AG04450 (cell line): ENCODE measurements around the gene TSHZ2. TPM values are rescaled to one million over a fixed set of nuclear protein-coding genes. Genes with fewer than 3 reads are reported as not detected.
"Not testable (repeated sequence)": the region's sequence is repeated elsewhere in the genome, so short reads cannot be mapped to it uniquely, and the experiment has no call there.

Experiments used
- CTCF ChIA-PET: fragments of 300-600, 350-600 bp; formaldehyde crosslinking; extraction: SDS; loops from one replicate; lab custom pipeline; 2022; ENCODE audit warnings: antibody characterized with exemption, inconsistent platforms; lab: Charles Lee
- POLR2A ChIA-PET: fragments of 350-600 bp; formaldehyde crosslinking; extraction: SDS; loops from one replicate; lab custom pipeline; 2021; ENCODE audit warnings: antibody characterized with exemption, inconsistent platforms; lab: Yijun Ruan, JAX
- DNase-seq: peaks from one replicate; pipeline ENCODE4 v3.0.0-alpha.2; 2011; ENCODE audit warnings: low read depth, low spot score
- H3K27ac ChIP-seq: one replicate; pipeline ENCODE4 v1.5.1; 2012; ENCODE audit warnings: low read depth, low read length, control low read depth
- H3K27me3 ChIP-seq: one replicate; pipeline ENCODE4 v1.6.0; 2012; ENCODE audit warnings: low read length; ENCODE audit not compliant: control insufficient read depth, insufficient read depth
- H3K4me3 ChIP-seq: 2 replicates; pipeline ENCODE4 v1.5.1; 2011; ENCODE audit warnings: mild to moderate bottlenecking, low read depth, low read length, control low read depth
- H3K9me3 ChIP-seq: 2 replicates; pipeline ENCODE4 v1.5.1; 2012; ENCODE audit warnings: low read length; ENCODE audit not compliant: control insufficient read depth, insufficient read depth
- CTCF ChIP-seq: IDR thresholded peaks from 2 replicates; pipeline ENCODE4 v1.5.1; 2011; ENCODE audit warnings: low read depth, low read length, control low read depth, inconsistent platforms
- polyA plus RNA-seq: library from polyadenylated mRNA; depleted of rRNA; stranded (reverse); fragments of >200 nt; gene quantifications from 2 replicates; pipeline ENCODE4 v1.2.3, GENCODE V29; 2011

The TSHZ2 gene
- polyA plus RNA-seq, 1 experiment: not detected

- H3K27me3 ChIP-seq: no peaks in the 10 kb centered on the region
- H3K27ac ChIP-seq: no peak overlapping the region
- DNase-seq: no peak
- ChIA-PET CTCF (no interaction called here), POLR2A (no interaction called here)
- no peak overlapping the region for H3K4me3 ChIP-seq
- H3K9me3 ChIP-seq: no peaks in the 10 kb centered on the region
- no peak for TF ChIP-seq CTCF
Observed at GRCh38 chr20:52965819-52966218, 6.3 kb upstream of the TSHZ2 start.

GRCh38 chr20:52966543-52966942 lies 5.6 kb upstream of the TSHZ2 start:
- DNase-seq, H3K4me3 ChIP-seq, H3K9me3 ChIP-seq, POLR2A ChIA-PET, H3K27me3 ChIP-seq, H3K27ac ChIP-seq, CTCF ChIA-PET: not testable (repeated sequence)

- ChIA-PET POLR2A (no interaction called here), CTCF (no interaction called here)
- no peak overlapping the region for H3K27ac ChIP-seq
- no peak for TF ChIP-seq CTCF
- H3K27me3 ChIP-seq: peaks cover 10% of the 10 kb centered on the region
- no peaks in the 10 kb centered on the region for H3K9me3 ChIP-seq
- DNase-seq: no peak
- no peak overlapping the region for H3K4me3 ChIP-seq
Observed at GRCh38 chr20:52971498-52972189, 514 bp upstream of the TSHZ2 start.

- no peak for DNase-seq
- CTCF ChIA-PET: no interaction called here
- Histone ChIP-seq H3K4me3 (no peak overlapping the region), H3K9me3 (no peaks in the 10 kb centered on the region), H3K27me3 (peaks cover 10% of the 10 kb centered on the region), H3K27ac (no peak overlapping the region)
- TF ChIP-seq CTCF: no peak
- POLR2A ChIA-PET: no interaction called here
Observed at GRCh38 chr20:52972965-52973819, 1.0 kb downstream of the TSHZ2 start.

GRCh38 chr20:52974179-52974594 lies 2.0 kb downstream of the TSHZ2 start:
- Histone ChIP-seq H3K27ac (no peak overlapping the region), H3K9me3 (no peaks in the 10 kb centered on the region), H3K27me3 (peaks cover 10% of the 10 kb centered on the region), H3K4me3 (no peak overlapping the region)
- CTCF ChIA-PET: no interaction called here
- POLR2A ChIA-PET: no interaction called here
- no peak for TF ChIP-seq CTCF
- DNase-seq: no peak
